T follicular helper cell (primary cell): ENCODE data around the gene PLEKHA7.
"Not testable (repeated sequence)": the region's sequence is repeated elsewhere in the genome, so short reads cannot be mapped to it uniquely, and the experiment has no call there.

Experiments used
- DNase-seq: peaks from one replicate; pipeline ENCODE4 v3.0.0-alpha.2; 2020; ENCODE audit warnings: low read depth

Gene PLEKHA7

DNA sequence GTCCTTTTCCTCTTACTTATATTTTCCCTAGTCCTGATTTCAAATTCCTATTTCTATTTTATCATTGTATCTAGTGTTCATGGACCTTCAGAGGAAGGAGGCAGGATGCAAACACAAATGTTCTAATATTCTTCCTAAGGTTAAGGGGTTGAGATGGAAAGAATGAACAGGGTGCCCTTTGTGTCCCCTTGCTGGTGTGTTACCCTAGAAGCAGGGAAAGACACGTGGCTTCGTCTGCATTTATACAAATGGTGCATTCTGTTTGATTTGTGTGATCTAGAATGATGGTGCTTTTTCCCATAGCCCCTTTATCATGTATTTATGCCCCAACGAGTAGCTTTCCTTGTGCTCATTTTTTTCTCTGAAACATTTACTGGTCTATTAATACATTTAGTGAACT is 76.2 kb downstream of the PLEKHA7 start:
- no peak for DNase-seq

DNA sequence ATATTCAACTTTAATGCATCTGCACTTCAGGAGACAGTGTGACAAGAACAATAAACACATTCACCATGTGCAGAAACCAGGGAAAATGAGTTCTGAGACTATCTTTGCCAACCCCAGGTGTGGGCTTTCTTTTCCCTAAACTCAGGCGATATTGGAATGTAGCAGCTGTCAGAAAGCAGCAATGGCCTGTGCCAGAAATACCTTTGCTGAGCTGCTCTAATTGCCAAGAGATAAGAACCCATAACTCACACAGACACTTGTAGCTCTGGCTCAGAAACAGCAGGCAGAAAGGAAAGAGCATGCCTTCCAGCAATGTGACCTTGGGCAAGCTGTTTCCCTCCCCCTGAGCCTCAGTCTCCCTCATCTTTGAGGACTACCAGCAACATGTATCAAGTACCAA is 77.6 kb downstream of the PLEKHA7 start:
- DNase-seq: no peak

DNA sequence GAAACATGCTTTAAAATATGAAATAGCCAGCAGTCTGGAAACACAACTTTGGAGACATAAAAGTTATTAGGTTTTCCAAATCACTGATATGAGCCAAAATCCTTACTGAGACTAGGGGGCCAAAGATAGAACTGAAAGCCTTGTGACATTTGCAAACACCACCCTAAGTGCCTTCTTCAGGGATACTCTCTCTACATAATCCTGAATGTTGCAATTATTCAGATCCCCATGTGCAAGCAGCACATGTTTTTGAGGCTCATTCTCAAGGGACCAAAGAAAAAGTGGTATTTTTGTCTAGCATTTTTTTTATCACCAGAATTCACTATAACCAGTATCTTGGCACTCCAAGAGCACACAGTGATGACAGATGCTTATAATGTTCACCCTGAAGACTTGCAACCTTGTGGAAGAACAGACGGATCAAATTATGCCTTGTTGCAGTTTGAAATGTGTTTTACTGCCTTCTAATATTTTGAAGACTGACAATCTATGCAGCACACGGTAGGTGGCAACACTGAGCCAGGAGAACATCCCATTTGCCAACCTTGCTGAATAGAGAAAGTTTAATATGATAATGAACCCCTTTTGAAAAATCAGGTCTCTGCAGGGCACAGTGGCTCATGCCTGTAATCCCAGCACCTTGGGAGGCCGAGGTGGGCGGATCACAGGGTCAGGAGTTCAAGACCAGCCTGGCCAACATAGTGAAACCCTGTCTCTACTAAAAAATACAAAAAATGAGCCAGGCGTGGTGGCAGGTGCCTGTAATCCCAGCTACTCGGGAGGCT is 78.5 kb downstream of the PLEKHA7 start:
- no peak for DNase-seq

DNA sequence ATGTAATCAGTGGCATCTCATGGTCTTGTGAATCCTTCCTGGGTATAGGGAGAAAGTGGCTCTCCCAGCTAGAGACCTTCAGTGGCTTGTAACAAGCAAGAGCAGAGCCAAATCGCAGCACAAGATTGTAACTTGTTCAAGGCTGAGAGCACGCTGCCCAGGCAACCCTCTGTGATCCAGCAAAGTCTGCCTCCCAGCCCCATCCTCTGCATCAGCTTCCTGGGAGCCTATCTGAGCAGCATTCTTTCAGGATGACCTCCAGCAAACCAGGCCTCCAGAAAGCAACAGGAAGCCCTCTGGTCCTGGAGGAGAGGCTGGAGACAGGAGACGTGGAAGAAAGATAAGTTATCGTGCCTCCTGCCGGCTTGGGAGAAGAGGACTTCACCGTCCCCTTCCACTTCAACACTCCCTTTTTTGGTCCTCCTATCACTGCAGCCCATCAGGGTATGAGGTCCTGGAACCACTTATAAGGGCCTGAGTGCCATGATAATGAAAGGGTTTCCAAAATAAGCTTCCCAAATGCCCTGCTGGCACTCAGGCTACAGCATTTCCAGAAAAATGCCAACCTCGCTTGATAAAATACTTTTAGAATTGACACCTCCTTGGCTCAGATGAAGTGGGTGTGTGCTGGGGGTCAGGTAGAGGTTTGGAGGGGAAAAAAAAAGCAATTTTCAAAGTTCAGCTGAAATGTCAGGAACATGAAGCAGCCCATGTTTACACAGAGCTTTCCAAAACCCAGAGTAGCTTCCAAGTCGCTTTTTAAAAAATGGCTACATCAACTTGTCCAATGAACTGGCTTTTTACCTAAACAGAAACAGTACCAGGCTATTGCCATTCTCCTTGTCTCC is 80.2 kb downstream of the PLEKHA7 start:
- no peak for DNase-seq

DNA sequence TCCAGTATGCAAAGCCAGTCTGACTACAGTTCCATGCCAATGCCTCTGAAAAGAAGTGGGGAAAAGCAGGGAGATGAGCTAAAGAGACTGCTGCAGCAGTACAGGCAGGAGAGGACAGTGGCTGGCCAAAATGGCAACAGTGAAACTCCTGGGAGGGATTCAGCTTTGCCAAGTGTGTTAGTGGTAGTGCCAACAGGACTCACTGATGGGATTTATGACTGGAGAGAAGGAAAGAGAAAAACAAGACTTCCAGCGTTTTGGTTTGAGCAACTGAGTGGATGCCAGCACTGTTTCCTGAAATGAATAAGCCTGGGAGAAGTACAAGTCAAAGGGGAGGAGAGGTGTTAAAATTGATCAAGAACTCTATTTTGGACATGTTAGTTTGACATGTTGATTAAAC is 80.9 kb downstream of the PLEKHA7 start:
- DNase-seq: no peak

DNA sequence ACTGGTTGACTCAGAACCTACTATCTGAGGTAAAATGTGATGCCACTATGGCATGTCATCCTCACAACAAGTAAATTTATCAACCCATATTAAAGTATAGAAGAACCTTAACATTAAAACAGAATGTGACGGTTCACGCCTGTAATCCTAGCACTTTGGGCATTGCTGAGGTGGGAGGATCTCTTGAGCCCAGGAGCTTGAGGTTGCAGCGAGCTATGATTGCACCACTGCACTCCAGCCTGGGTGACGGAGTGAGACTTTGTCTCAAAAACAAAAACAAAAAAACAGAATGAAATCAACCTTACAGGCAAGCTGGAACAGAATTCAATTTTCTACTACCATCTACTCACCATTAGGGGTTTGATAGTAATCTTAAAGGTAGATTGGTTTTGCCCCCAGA is 86.2 kb downstream of the PLEKHA7 start:
- DNase-seq: no peak

DNA sequence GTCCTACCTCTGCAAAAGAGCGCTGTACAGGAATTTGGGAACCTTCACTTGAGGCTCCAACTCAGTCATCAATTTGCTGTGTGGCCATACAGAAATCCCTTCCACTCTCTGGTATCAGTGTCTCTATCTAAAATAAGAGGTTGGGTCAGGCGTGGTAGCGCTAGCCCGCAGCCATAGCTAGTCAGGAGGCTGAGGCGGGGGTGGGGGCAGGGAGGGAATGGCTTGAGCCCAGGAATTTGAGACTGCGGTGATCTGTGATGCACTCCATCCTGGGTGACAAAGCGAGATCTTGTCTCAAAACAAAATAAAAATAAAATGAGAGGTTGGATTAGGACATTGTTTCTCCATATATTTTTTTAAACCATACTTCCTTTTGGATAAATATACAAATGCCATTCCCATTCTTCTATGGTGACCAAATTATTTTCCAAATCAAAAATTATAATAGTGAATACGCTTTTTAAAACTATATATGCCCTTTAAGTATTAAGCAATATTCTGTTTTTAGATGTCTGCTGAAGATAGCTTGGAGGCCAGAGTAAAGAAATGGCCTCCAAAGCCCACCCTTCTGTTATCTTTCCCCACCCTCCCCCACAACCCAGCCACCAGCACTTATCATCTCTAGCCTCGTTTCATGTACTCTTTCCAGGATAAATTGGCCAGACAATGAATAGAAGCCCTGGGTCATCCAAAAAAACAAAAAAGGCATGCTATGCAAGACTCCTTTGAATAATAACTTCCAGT is 87.2 kb downstream of the PLEKHA7 start:
- DNase-seq: no peak

DNA sequence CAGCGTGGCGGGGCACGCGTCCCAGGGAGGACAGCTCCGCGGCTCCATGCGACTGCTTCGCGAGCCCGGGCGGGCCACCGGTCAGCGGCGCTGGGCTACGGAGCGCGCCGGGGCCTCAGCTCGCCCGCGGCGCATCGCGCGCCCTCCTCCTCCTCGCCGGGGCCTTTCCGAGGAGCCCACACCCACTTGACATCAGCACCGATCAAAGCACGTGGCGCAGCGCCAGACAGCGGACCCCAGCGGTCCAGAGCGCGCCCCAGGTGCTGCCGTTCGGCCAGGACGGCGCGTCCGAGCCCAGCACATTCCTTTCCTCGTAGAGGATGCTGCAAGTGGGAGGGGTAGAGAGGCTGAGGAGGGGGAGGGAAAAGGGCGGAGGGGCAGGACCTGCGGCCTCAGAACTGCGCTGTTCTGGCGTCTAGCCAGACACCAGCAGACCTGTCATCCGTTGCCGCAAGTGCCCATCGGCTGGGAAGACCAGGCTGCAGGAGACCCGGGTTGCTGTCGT is 88.6 kb downstream of the PLEKHA7 start:
- no peak for DNase-seq

DNA sequence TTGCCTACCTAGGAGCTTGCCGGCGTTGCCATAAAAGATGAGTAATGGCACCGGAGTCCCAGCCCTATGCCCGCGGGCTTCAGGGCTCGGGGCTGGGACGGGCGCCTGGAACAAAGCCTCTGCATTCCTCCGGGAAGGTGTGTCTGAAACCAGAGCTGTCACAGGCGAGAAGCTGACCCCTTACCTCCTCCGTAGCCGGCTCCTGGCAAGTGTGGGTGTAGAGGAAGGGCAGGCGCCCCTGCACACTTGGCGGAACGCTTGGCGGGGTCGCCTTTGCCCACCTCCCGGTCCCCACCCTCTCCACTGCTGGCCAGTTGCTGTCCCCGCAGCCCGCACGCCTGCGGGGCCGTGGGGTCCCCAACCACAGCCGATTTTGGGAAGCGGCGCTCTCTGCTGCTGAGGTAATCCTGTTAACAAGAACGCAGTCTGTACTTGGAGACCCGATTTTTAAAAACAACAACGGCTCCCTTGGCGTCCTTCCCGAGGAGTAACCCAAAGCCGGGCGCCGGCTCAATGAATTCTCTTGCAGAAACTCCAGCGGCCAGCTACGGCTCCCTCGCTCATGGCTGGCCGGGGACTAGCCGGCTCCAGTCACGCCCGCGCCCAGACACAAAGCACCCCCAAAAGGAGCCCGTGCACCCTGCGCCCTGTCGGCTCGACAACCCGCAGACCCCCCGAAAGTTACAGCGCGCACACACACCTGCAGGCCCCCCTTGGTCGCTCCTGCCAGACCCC is 89.2 kb downstream of the PLEKHA7 start:
- no peak for DNase-seq

DNA sequence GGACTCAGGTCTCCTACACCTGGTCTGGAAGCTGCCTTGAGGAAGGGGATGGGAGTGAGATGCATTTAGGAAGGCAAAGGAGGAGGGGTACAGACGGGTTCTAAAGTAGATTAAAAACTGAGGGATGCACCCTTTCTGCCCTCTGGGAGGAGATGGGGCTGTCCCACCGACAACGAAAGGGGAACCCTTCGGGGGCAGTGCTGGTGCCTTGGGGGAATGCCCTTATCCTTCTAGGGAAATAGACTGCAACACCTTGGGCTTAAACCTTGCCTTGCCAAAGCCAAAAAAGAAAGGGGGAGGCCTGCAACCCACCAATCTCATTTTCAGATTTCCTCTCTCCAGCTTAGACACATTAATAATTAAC is 89.8 kb downstream of the PLEKHA7 start:
- no peak for DNase-seq

DNA sequence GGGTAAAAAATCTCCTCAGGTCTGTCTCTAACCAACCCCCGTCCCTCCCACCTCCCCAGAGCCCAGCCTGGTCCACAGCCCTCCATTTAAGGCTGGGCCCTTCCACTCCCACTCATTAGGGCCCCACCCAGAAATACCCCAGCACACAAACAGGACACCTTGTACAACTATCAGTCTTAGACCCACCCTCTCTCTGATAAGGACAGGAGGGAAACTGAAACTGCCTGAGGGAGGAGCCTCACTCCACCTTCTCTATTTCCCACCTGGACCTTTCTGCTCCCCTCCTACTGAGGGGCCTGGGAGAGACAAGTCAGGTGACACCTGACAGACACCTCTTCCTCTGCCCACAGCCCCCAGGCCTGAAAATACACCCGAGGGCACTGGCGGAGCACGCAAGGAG is 90.2 kb downstream of the PLEKHA7 start:
- DNase-seq: no peak

DNA sequence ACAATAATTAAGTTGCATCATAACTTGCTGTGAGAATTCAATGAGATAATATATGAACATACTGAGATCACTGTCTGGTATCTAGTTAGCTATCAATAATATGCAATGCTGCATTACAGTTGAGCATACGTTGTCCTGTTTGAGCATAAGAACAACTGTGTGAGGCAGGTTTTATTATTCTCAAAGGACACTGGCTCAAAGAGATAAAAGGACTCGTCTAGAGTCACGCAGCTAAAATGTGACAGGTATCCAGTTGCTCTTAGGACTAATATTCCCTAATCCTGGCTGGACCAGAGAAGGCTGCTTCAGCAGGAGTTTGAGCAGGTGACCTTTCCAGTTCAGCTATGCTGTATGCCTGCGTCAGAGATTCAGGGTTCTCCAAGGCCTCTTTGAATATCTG is 92.5 kb downstream of the PLEKHA7 start:
- DNase-seq: no peak

DNA sequence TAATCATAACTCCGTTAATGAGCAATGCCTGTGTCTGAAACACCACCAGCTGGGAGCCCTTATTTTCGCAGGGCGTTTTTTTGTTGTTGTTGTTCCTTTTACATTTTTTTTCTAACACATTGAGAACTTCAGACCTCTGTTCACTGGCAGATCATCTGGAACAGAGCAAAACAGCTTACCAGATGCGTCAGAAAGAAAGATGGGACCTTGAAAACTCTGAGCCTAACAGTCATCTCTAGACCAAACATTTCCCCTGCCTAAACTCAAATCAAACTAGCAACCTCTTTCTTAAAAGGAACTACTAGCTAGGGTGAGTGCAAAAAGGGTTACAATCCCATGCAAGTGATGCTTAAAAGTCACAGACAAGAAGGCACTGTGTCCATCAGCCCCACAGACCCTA is 93.2 kb downstream of the PLEKHA7 start:
- DNase-seq: no peak

DNA sequence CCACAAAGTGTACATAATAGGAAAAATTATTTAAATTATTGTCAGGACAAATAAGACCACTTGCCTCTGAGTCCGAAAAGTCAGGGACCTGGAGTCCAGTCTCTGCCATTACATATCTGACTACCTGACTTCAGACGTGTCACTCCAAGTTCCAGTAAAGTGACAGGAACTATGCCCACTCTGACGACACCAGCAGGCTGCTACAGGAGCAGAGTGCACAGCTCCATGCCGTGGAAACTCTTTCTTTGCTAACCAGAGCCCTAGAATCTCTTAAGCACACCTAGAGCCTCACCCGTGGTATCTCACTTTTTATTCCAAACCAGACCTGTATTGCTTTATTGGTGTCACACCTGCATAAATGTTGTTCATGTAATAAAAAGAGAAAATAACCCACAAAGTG is 93.7 kb downstream of the PLEKHA7 start:
- no peak for DNase-seq

DNA sequence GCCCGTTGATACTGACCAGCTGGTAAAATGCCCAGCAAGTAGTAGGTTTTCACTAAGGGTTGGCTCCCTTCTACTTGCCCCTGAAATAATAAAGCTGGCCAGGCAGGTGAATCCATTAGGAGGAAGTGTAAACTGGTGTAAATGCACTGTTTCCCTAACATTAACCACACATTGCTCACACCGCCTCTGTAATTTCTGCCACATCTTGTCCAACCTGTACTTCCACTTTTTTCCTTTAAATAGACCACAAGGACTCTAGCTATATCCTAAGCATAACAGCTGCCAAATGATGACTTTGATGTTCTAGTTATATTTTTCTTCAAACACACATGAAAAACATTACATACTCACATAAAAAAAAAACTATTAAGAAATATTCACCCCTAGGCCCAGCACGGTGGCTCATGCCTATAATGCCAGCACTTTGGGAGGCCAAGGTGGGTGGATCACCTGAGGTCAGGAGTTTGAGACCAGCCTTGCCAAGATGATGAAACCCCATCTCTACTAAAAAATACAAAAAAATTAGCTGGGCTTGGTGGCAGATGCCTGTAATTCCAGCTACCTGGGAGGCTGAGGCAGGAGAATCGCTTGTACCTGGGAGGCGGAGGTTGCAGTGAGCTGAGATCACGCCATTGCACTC is 95.6 kb downstream of the PLEKHA7 start:
- DNase-seq: not testable (repeated sequence)

DNA sequence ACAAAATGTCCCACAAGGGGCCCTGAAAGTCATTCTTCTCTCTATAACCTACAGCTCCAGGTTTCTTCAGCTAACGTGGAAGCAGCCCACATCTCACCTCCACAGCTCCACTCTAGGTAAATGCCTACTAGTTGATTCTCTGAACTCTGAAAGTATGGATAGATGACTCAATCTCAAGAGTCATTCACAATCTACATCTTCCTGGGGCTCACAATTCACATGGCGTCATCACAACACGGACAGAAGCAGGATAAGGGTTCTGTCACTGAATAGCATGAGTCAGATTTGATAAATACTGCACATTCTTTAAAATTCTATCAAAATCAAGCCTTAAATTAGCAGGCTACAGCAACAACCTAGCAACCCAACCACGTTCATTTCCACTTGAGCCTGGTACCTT is 96.3 kb downstream of the PLEKHA7 start:
- DNase-seq: no peak

DNA sequence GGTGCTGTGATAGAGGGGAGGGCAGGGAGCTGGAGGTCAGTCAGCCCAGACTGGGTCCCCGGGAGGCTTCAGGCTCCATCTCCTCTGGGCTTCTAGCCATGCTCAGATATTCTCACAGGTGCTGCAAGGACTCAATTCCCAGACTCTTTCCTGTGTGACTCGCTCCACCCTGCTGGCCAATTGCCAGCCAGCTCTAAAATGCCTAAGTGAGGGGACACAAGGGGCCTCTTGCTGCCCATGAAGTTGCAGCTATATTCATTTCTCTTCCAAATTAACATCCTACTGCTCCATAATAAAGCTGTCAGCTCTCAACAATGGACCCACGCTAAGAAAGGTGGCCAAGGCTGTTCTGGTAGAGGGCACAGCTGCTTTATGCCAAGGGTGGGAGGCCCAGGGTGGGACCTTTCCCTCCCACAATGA is 101.5 kb downstream of the PLEKHA7 start:
- DNase-seq: no peak

DNA sequence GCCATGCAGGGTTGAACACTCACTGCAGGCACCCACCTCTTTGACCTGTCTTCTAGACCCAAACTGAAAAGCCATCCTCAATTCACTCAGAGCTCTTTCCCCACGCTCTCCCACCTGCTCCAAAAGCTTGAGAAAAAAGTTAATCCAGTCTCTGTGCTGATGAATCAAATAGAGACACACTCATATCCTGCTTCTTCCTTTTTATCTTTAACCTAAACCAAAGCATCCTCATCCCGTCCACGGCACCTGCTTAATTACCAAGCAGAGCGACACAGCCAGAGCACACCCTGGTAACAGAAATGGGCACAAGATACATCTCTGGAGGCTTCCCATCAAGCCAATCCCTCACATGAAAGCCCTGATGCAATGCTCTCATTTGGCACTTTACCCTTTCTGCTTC is 102.6 kb downstream of the PLEKHA7 start:
- no peak for DNase-seq

DNA sequence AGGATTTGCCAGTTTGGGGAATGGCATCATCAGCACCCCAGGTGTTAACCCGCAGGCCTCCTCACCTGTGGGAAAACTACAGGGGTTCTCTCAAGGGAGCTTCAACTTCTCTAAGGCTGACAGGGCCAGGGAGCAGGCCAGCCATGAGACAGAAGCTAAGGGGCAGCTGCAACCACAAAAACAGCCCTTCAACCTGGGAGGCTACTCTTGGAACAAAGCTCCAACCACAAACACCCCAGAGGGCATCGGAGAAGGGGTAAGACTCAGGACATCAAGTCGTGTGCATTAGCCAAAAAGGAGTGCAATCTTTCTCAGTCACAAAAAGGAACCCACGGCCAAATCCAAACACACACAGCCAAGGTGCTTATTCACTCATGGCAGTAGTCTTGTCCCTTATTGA is 103.0 kb downstream of the PLEKHA7 start:
- DNase-seq: no peak

DNA sequence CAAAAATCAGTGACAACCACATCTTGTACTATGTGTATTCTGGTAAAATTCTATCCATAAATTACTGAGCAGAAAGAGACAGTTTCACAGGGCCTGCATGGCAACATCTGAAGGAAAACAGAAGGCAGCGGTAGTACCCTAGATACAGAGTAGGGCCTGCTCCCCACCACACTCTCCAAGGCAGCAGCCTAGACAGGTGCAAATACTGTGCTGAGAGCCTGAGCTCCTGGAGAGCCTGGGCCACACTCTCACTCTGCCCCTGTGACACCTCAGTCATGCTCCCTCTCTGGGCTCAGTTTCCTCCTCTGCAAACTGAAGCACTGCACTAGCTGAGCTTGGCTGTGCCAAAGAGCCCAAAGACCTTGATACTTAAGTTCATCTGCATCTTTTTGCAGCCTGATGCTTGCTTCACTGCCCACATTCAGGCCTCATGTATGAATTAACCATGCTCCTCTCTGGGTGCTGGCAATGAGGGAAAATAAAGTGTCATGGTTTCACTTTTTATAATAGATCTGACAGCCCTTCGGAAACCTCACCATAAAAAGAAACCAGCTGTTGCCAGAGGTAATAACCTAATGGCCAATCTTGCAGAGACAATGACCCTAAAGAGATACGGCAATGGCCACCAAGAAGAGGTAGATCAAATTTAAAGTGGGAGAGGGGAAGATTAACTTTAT is 104.7 kb downstream of the PLEKHA7 start:
- DNase-seq: no peak

DNA sequence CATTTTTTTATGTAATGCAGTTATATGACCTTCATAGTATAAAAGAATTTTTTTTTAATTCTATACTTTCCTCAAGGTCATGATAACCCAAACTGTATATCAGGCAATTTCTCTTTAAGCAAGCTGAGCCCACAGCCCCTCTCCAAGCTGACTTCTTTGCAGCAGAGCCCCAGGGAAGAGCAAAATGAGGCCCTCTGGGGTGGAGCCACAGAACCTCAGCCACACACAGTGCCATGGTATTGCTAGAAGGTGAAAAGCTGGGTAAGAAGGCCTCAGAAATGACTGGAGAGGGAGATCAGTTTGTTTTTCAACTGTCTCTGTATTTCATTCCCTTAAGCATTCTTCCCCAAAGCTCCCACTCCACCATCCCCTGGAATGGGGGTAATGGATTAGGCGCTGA is 108.8 kb downstream of the PLEKHA7 start:
- DNase-seq: no peak
